Aortic smooth muscle cell (primary cell): ENCODE results near the gene NR2F1-AS1. TPM values are rescaled to one million over a fixed set of nuclear protein-coding genes. Genes with fewer than 3 reads are reported as not detected.

ENCODE experiments used
- total RNA-seq: library from RNA; depleted of rRNA; stranded (reverse); fragments of >200 nt; gene quantifications from 2 replicates; pipeline ENCODE4 v1.2.3, GENCODE V29; 2014

NR2F1-AS1 gene
- 9.8 and 14.6 TPM in 2 replicates for total RNA-seq

GRCh38 chr5:93580927-93581445 lies at the start of gene NR2F1-AS1:
TSS of gene NR2F1-AS1 (minus strand) at chr5:93581219.

DNA sequence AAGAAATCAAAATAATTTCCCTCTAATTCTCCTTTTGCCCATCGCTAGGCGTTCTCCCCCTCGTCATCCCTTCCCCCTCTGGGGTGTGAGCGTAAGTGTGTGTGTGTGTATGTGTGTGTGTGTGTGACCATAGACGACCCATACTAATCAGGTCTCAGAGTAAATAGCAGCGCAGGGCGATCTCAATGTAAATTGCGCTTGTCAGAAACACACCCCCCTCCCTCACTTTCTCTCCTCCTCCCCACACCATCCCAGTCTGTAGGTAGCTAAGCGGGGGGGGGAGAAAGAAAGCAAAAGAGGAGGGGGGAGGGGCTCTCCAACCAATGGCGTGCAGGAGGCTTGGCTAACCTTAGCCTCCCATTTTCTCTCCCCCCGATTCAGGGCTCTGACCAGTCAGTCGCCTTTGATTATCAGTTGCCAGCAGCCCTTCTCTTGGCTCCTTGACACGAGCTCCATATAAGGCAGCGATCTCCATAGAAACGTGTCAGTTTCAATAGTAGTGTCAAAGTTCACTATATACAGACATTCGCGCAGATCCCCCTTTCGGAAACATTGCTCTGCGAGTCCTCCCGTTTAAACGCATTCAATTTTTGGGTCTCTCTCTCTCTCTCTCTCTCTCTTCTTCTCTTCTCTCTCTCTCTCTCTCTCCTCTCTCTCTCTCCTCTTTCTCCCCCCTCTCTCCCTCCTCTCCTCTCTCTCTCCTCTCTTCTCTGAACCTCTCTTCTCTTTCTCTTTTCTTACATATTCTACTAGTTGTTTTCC lies 1.8 kb upstream of the NR2F1-AS1 start, which contains the start of gene NR2F1:
TSS of gene NR2F1 (plus strand) at position 546 of the 762 bp plus-strand sequence. CDS start 1,802 bp downstream, outside the sequence.

Other genes with a start within 250 kb of the NR2F1-AS1 start
- gene NR2F1, start 2.0 kb upstream of the NR2F1-AS1 start, total RNA-seq = 4.8 and 5.2 TPM in 2 replicates
- gene POU5F2, start 160.4 kb upstream of the NR2F1-AS1 start, total RNA-seq = 0.53 and 0.99 TPM in 2 replicates